ENCODE results near the gene PTBP3.

- no peak for TF ChIP-seq CTCF (IDR thresholded peaks at IDR 0.05; ENCODE audit: poor library complexity, severe bottlenecking)
- TF ChIP-seq REST (IDR thresholded peaks at IDR 0.05; ENCODE audit: borderline replicate concordance), result no peak
- no peak for TF ChIP-seq POLR2AphosphoS5 (IDR thresholded peaks at IDR 0.05)
- TF ChIP-seq RAD21 (conservative IDR thresholded peaks at IDR 0.05), result no peak
Measured at GRCh38 chr9:112184221-112184620, 149.2 kb downstream of the PTBP3 start.

Measured in neural cell (in vitro differentiated cells).